Subcutaneous adipose tissue (tissue), 4 donors: Measurements from ENCODE around the gene TEX30. TPM values are rescaled to one million over a fixed set of nuclear protein-coding genes. Genes with fewer than 3 reads are reported as not detected.

Experiments
- total RNA-seq, 4 donors: library from RNA; depleted of rRNA; stranded (reverse); fragments of >200 nt; gene quantifications; one replicate each; pipeline ENCODE4 v1.1.0, GENCODE V29; 2016
- TF ChIP-seq, protein P1 (sequence below): fragments of 450-650 bp; IDR thresholded peaks from one replicate; pipeline ENCODE4 v1.5.1; 2016; ENCODE audit warnings: low read depth, mild to moderate bottlenecking, control low read depth, antibody characterized with exemption, moderate library complexity

TEX30 gene
- total RNA-seq, 4 donors from 2014 or later, result 7.3 to 14.0 (median 10.9) TPM

DNA sequence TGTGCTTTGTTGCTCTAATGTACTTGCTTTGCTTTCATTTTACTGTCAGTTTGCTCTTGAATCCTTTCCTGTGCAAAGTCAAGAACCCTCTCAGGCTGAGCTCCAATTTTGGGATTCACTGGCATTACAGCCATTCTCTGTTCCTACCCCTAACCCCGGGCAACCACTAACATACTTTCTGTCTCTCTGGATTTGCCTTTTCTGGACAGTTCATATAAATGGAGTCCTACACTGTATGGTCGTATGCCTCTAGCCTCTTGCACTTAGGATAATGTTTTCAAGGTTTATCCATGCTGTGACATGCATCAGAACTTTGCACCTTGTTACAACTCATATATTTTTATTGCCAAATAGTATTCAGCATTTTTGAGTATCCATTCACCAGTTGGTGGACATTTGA lies 2.7 kb upstream of the TEX30 start:
- TF ChIP-seq, protein P1, sequence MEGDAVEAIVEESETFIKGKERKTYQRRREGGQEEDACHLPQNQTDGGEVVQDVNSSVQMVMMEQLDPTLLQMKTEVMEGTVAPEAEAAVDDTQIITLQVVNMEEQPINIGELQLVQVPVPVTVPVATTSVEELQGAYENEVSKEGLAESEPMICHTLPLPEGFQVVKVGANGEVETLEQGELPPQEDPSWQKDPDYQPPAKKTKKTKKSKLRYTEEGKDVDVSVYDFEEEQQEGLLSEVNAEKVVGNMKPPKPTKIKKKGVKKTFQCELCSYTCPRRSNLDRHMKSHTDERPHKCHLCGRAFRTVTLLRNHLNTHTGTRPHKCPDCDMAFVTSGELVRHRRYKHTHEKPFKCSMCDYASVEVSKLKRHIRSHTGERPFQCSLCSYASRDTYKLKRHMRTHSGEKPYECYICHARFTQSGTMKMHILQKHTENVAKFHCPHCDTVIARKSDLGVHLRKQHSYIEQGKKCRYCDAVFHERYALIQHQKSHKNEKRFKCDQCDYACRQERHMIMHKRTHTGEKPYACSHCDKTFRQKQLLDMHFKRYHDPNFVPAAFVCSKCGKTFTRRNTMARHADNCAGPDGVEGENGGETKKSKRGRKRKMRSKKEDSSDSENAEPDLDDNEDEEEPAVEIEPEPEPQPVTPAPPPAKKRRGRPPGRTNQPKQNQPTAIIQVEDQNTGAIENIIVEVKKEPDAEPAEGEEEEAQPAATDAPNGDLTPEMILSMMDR, result no peak

DNA sequence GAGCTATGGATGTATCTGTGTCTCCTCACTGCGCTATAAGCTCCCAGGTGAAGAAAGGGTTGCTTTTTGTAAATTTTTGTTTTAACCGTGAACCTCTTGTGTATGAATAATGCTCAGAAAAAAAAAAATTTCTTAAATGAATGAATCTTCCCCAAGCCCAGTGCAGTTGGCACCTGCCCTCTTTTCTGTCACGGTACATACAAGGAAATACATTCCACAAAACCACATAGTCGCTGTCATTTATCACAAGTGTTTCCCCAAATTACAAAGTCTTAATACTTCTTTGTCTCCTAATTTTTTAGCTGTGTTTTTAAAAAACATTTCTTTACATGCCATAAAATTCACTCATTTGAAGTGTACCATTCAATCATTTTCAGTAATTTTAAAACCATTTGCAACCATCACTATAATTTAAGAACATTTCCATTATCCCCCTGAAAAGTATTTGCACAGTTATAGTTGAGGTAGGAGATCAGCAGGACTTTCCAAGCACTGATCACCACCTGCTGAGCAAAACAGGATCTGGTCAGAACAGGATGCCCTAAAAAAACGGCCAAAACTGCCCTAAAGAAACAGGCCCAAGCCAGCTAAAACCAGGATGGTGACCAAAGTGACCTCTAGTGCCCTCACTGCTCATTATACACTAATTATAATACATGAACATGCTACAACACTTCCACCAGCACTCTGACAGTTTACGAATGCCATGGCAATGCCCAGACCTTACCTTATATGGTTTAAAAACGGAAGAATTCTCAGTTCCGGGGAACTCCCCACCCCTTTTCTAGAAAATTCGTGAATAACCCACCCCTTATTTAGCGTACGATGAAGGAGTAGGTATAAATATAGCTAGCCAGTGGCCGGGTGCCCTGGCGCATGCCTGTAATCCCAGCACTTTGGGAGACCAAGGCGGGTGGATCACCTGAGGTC lies 1.3 kb upstream of the TEX30 start:
- TF ChIP-seq, protein P1, result no peak

DNA sequence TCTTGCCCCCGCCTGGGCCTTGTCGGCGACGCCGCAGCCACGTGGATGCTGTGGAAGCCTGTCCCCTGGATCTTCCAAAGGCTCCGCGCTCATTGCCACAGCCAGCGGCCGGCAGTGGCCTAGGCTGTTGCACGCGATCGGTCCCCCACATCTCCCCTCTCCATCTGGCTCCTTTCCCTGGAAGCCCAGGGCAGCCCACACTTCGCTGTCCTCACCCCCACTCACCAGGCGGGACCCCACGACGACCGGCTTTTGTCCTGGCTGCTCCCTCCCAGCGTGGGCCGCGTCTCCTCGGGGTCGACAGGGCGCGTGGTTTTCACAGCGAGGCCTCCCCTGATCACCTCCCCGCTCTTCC lies 605 bp upstream of the TEX30 start:
- TF ChIP-seq, protein P1, result no peak

DNA sequence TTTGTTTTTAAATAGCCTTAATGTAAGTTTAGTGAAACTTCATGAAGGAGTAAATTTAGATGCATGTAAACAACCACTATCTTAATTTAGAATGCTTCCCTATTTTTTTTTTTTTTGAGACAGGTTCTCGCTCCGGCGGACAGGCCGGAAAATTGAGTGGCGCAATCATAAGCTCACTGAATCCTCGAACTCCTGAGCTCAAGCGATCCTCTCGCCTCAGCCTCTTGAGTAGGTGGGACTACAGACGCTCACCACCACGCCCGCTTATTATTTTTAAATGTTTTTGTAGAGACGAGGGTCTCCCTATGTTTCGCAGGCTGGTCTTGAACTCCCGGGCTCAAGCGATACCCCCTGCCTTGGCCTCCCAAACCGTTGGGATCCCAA lies 1.6 kb downstream of the TEX30 start:
- TF ChIP-seq, protein P1, result no peak

DNA sequence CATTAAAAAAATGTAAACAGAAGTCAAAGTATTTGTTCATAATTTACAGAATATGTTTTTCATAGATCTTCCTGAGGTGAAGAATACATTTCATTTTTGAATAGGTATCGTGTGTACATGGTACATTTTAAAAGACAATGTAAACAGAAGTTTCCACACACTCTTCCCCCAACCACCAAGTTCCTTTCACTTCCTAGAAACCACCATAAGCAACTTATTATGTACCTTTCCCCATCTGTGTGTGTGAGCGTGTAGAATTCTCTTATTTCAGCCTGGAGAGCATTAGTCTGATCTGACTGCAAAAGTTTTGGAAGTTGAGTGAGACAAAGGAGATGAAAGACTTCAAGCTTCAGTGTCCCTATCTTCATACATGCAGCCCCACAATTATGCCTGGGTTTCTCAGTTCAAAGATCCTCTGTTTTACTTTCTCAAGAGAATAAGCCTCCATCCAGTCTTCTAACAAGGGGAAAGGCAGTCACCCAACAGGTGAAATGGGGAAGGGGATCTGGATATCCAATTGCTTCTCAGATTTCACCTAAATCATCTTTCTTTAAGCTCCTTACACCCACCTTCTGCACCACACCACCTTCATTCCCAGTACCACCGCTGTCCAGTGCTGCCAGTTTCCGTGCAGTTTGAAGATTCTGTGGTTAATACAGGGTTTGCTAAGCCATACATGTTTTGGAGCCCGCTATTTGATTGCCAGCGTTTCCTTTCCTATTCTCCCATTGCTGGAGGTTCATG lies 2.1 kb downstream of the TEX30 start:
- TF ChIP-seq, protein P1, result no peak

DNA sequence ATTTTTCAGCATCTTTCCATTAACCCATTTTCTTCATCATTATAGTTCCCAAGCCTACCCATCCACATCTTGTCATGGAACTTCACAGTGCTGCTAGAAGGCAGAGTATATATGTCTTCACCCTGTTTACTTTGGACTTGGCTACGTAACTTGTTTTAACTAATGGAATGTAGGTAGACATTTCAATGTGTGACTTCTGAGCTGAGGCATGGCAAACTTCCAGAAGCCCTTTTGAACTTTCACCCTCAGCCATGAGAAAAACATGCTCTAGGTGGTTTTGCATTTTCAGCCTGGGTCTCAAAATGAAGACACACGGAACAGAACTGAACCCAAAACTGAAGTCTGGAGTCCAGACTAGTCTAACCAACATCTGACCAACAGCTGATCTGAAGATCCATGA lies 3.2 kb downstream of the TEX30 start:
- TF ChIP-seq, protein P1, result no peak

DNA sequence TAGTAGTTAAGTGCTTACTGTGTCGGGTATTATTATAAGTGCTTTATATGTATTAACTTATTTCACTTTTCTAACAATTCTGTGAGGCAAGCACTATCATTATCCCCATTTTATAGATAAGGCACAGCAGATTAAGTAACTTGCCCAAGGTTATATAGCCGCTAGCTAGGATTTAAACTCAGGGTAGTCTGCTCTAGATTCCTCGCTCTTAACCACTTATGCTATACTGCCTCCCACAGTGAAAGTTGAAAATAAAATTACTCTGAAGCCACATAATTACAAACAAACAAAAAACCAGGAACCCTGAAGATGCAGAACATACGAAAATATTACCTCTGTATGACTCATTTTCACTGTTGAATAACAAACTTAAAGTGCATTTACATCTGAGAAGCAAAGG lies 3.9 kb downstream of the TEX30 start:
- TF ChIP-seq, protein P1, result no peak
